ENCODE measurements around the gene M1AP.

DNA sequence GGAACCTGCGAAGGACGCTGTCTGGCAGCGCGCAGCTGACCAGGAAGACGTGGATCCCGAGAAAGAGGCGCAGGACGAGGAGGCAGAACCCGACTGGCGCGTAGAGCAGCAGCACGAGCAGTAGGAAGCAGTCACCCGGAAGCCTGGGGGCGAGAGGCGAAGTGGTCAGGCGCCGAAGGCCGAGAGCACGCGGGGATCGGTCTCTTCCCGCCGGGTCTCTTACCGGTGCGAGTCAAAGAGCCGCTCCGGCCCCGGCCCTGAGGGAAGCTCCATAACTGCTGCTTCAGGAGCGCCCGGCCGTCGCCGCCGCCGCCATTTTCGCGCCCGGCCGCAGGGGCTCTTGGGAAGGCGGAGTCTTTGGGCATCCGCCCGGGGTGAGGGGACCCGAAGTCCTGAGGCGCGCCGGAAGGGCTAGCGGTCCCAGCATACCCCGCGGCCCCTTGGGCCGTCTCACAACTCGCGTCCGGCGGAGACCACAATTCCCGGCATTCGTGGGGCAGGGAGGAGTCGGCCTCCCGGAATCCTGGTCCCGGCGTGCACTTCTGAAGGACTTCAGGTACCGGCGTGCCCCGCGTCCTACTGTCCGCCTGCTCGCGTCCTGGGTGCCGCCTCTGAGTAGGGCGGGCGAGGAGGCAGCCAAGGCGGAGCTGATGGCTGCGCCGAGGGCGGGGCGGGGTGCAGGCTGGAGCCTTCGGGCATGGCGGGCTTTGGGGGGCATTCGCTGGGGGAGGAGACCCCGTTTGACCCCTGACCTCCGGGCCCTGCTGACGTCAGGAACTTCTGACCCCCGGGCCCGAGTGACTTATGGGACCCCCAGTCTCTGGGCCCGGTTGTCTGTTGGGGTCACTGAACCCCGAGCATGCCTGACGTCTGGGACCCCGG lies 118.5 kb downstream of the M1AP start, which contains the start of the genes AUP1 and HTRA2:
- TF ChIP-seq, protein P1, sequence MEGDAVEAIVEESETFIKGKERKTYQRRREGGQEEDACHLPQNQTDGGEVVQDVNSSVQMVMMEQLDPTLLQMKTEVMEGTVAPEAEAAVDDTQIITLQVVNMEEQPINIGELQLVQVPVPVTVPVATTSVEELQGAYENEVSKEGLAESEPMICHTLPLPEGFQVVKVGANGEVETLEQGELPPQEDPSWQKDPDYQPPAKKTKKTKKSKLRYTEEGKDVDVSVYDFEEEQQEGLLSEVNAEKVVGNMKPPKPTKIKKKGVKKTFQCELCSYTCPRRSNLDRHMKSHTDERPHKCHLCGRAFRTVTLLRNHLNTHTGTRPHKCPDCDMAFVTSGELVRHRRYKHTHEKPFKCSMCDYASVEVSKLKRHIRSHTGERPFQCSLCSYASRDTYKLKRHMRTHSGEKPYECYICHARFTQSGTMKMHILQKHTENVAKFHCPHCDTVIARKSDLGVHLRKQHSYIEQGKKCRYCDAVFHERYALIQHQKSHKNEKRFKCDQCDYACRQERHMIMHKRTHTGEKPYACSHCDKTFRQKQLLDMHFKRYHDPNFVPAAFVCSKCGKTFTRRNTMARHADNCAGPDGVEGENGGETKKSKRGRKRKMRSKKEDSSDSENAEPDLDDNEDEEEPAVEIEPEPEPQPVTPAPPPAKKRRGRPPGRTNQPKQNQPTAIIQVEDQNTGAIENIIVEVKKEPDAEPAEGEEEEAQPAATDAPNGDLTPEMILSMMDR (IDR thresholded peaks at IDR 0.05) = no peak
- TF ChIP-seq ZFX (IDR thresholded peaks at IDR 0.05; ENCODE audit: borderline replicate concordance) = no peak
